Prostate gland (tissue), 2 donors: Measurements from ENCODE around the gene SIGLECL1.

Experiments
- POLR2A ChIP-seq: fragments of 450-650 bp; IDR thresholded peaks from one replicate; pipeline ENCODE4 v1.6.1; 2016; ENCODE audit warnings: antibody characterized with exemption, mild to moderate bottlenecking
- POLR2AphosphoS5 ChIP-seq: sonication (generic); formaldehyde crosslinking; IDR thresholded peaks from one replicate; pipeline ENCODE4 v1.6.1; 2017; ENCODE audit warnings: antibody characterized with exemption
- TF ChIP-seq, protein P1 (sequence below), 4 experiments: fragments of 200-600 bp in 2 of 4; fragments of 450-650 bp in 2 of 4; sonication (generic) in 2 of 4; IDR thresholded peaks; 1 replicate in 3 of 4; 2 replicates in 1 of 4; pipeline ENCODE4 v1.5.1; 2016 to 2019; ENCODE audit warnings: antibody characterized with exemption in 4 of 4, mild to moderate bottlenecking in 2 of 4, moderate library complexity in 2 of 4

DNA sequence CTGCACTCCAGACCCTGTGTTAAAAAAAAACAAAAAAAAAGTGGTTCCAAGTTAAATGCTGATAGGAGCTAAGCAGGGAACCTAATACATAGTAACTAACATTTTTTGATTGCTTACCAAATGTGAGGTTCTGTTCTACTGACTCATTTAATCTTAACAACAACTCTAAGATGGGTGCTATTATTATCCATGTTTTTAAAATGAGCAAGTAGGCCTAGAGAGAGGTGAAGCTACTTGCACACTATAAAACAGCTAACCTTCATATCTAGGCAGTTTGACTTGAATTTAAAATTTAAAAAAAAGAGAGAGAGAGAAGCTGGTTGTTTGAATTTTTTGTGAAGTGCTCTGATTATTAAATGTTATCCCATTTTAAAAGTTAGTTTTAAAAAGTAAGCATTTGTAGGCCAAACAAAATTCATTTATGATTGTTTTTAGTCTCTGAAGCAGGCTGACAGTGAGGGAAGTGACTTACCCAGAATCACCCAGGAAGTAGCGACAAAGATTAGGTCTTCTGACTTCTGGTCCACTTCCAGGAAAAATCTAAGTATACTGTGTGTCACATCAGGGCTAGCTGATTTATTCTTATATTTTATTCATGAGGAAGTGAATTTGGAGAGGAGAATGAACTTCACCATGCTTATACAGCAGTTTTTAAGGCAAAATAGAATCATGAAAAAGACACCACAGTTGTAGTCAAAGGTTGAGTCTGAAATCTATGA, 2.4 kb downstream of the SIGLECL1 start:
- TF ChIP-seq, protein P1, sequence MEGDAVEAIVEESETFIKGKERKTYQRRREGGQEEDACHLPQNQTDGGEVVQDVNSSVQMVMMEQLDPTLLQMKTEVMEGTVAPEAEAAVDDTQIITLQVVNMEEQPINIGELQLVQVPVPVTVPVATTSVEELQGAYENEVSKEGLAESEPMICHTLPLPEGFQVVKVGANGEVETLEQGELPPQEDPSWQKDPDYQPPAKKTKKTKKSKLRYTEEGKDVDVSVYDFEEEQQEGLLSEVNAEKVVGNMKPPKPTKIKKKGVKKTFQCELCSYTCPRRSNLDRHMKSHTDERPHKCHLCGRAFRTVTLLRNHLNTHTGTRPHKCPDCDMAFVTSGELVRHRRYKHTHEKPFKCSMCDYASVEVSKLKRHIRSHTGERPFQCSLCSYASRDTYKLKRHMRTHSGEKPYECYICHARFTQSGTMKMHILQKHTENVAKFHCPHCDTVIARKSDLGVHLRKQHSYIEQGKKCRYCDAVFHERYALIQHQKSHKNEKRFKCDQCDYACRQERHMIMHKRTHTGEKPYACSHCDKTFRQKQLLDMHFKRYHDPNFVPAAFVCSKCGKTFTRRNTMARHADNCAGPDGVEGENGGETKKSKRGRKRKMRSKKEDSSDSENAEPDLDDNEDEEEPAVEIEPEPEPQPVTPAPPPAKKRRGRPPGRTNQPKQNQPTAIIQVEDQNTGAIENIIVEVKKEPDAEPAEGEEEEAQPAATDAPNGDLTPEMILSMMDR (IDR thresholded peaks at IDR 0.05) = no peak
- no peak for TF ChIP-seq POLR2A
- no peak for TF ChIP-seq POLR2AphosphoS5
